Measurements from ENCODE around the gene TMEM44. TPM values are rescaled to one million over a fixed set of nuclear protein-coding genes. Genes with fewer than 3 reads are reported as not detected.

The TMEM44 gene
- total and polyA plus RNA-seq, 2 of the 4 experiments (the other 2 are of a cell fraction), result 9.7 to 24.2 TPM

DNA sequence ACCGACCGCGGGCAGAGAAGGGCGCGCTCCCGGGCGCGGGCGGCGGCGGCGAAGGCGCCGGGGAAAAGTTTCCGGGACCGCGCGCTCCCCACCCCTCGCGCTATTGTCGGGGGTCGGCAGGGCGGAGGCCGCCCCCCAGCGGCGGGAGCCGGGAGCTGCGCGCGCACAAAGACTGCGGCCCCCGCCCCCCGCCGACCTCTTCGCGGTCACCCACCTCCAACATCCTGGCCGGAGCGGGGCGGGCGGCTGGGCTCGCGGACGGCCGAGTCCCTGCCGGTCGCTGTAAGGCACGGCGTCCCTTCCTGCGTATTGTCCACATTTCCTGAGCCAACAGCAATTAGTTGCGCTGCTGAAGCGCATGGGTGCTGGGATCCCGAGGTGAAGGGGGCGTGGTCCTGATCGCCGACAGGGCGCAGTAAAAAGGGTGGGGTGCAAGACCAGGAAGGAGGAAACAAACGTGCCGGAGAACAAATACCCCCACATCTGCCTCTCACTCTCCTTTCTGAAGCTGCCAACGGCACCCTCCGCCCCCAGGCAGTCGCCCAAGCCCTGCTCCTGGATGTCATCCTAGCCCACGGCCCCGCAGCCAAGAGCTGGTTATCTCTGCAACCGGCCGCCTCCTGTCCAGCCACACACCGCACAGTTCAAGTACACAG, at the start of gene TMEM44 (continued):
- no peak for TF ChIP-seq BHLHE40 (IDR thresholded peaks at IDR 0.05; ENCODE audit: low read depth, low read length)
- TF ChIP-seq, protein P1, sequence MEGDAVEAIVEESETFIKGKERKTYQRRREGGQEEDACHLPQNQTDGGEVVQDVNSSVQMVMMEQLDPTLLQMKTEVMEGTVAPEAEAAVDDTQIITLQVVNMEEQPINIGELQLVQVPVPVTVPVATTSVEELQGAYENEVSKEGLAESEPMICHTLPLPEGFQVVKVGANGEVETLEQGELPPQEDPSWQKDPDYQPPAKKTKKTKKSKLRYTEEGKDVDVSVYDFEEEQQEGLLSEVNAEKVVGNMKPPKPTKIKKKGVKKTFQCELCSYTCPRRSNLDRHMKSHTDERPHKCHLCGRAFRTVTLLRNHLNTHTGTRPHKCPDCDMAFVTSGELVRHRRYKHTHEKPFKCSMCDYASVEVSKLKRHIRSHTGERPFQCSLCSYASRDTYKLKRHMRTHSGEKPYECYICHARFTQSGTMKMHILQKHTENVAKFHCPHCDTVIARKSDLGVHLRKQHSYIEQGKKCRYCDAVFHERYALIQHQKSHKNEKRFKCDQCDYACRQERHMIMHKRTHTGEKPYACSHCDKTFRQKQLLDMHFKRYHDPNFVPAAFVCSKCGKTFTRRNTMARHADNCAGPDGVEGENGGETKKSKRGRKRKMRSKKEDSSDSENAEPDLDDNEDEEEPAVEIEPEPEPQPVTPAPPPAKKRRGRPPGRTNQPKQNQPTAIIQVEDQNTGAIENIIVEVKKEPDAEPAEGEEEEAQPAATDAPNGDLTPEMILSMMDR (conservative IDR thresholded peaks at IDR 0.05; ENCODE audit: low read depth, low read length), result peak; percentile 74
